ENCODE results near the gene WSCD2. TPM values are rescaled to one million over a fixed set of nuclear protein-coding genes. Genes with fewer than 3 reads are reported as not detected.

Gene WSCD2
- polyA plus RNA-seq, 3 donors from 2014 or later: not detected

DNA sequence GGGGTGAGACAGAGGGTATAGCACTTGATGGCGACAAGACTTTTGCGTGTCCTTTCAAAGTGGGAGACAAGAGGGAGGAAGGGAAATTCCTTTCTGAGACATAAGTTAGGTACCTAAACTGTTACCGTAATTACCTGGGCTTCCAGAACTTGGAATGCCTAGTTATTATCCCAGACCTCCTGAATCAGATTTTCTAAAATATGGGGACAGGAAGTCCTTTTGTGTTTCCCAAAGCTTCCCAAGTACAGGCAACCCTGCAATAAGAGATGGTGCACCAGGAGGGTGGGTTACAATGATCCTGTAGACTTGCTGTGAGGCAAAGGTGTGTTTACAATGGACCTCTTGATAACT is 126.1 kb downstream of the WSCD2 start:
- H3K9me3 Mint-ChIP-seq: peaks cover 2 to 12% (median 9%) of the 10 kb centered on the region in 6 donors
- peaks cover 7 to 9% of the 10 kb centered on the region in 2 donors for H3K4me1 Mint-ChIP-seq
- peaks cover 0 to 12% (median 10%) of the 10 kb centered on the region in 3 donors for H3K36me3 Mint-ChIP-seq
- DNase-seq: no peak
- H3K27me3 Mint-ChIP-seq (ENCODE audit: low read depth in 3 of 3): peaks cover 1 to 5% (median 3%) of the 10 kb centered on the region in 3 donors
- H3K4me3 Mint-ChIP-seq: no peak overlapping the region
- no peak overlapping the region for H3K27ac Mint-ChIP-seq

DNA sequence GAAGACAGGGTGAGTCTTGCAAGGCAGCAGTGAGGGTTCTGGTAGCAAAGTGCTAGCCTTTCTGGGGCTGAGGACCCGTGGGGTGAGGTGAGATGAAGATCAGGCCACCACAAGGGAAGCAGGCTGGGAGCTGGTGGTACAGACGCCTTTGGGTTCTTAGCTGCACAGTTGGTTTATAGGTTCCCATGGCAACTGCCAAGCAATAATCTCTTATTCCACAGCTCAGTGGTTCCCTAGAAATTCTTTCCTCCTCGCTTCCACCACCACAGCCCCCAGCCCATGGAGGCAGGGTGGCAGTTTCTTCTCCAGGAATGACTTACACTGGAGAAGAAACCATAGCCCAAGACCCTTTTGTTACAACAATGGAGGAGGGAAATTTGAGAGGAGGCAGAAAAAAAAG is 127.9 kb downstream of the WSCD2 start:
- Mint-ChIP-seq H3K4me3 (no peak overlapping the region), H3K36me3 (peaks cover 12 to 26% (median 23%) of the 10 kb centered on the region in 3 donors), H3K4me1 (peaks cover 7 to 8% of the 10 kb centered on the region in 2 donors), H3K27me3 (ENCODE audit: low read depth in 3 of 3) (peaks cover 3 to 5% (median 3%) of the 10 kb centered on the region in 3 donors), H3K9me3 (peaks cover 16 to 30% (median 25%) of the 10 kb centered on the region in 6 donors), H3K27ac (no peak overlapping the region)
- no peak for DNase-seq

DNA sequence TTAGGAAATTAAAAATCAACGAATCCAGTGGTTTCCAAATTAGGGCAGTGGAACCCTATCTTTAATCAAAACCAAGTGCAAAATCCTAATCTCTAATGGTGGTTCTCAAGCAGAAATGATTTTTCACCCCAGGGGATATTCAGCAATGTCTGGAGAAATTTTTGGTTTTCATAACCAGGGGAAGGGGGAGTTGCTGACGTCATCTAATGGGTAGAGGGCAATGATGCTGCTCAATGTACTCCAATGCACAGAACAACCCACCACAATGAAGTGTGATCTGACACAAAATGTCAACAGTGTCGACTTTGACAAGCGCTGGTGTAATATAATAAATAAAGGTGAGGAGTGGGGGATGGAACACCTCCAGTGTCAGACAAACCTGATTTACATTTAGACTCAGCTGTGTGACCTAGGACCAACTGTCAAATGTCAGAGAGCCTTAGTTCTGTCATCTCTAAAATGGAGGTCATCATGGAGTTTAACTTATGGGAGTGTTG is 128.6 kb downstream of the WSCD2 start:
- Mint-ChIP-seq H3K27me3 (ENCODE audit: low read depth in 3 of 3) (peaks cover 2 to 3% (median 3%) of the 10 kb centered on the region in 3 donors), H3K4me3 (no peak overlapping the region), H3K36me3 (peaks cover 12 to 27% (median 26%) of the 10 kb centered on the region in 3 donors), H3K4me1 (peaks cover 5 to 7% of the 10 kb centered on the region in 2 donors), H3K27ac (no peak overlapping the region), H3K9me3 (peaks cover 16 to 33% (median 28%) of the 10 kb centered on the region in 6 donors)
- no peak for DNase-seq

DNA sequence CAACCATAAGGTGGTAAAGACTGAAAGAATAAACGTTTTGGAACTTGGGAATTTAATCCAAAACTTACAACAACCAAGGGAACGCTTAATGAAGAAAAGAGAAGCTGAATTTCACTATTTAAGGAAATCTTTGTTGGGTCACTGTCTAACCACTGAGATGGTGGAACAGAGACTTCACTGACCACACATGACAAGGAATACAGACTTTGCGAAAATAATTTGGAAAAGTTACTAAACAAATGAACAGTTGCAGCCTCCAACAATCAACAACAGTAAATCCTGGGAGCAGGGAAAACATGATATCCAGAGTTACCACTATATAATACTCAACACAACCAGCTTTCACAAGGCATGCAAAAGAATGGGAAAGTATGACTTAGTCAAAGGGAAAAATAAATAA is 131.0 kb downstream of the WSCD2 start:
- no peak overlapping the region for H3K27ac Mint-ChIP-seq
- peaks cover 16 to 34% (median 28%) of the 10 kb centered on the region in 6 donors for H3K9me3 Mint-ChIP-seq
- no peak for DNase-seq
- H3K4me1 Mint-ChIP-seq: no peaks in the 10 kb centered on the region
- H3K27me3 Mint-ChIP-seq (ENCODE audit: low read depth in 3 of 3): peaks cover 2 to 3% (median 2%) of the 10 kb centered on the region in 3 donors
- no peak overlapping the region for H3K4me3 Mint-ChIP-seq
- peaks cover 12 to 31% (median 30%) of the 10 kb centered on the region in 3 donors for H3K36me3 Mint-ChIP-seq

DNA sequence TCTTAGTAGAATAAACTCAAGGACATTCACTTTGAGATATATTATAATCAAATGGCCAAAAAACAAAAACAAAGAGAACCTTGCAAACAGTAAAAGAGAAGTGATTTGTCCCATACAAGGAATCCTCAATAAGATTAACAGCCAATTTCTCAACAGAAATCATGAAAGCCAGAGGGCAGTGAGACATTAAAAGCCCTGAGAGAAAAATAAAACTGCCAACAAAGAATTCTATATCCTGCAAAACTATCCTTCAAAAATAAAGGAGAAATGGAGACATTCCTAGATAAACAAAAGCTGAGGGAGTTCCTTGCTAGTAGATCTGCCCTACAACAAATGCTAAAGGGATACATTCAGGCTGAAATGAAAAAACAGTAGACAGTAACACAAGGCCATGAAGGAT is 131.9 kb downstream of the WSCD2 start:
- no peaks in the 10 kb centered on the region for H3K4me1 Mint-ChIP-seq
- H3K27me3 Mint-ChIP-seq (ENCODE audit: low read depth in 3 of 3): peaks cover 2 to 3% (median 2%) of the 10 kb centered on the region in 3 donors
- H3K36me3 Mint-ChIP-seq: peaks cover 12 to 31% (median 30%) of the 10 kb centered on the region in 3 donors
- no peak overlapping the region for H3K27ac Mint-ChIP-seq
- H3K4me3 Mint-ChIP-seq: no peak overlapping the region
- peaks cover 16 to 34% (median 28%) of the 10 kb centered on the region in 6 donors for H3K9me3 Mint-ChIP-seq
- DNase-seq: no peak

DNA sequence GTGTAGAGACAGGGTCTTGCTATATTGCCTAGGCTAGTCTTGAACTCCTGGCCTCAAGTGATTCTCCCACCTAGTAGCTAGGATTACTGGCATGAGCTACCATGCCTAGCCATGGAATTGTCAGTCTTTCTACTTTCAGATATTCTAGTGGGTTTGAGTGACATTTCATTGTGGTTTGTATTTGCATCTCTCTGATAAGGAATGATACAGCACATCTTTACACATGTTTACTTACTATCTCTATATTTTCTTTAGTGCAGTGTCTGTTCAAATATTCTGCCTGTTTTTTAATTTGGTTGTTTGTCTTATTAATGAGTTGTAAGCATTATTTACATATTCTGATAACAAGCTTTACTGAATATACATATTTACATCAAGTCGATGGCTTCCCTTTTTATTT is 136.4 kb downstream of the WSCD2 start:
- Mint-ChIP-seq H3K27ac (no peak overlapping the region), H3K4me3 (no peak overlapping the region), H3K36me3 (peaks cover 12 to 19% (median 16%) of the 10 kb centered on the region in 3 donors), H3K4me1 (peaks cover 23 to 33% of the 10 kb centered on the region in 2 donors), H3K27me3 (ENCODE audit: low read depth in 3 of 3) (peaks cover 2 to 8% (median 4%) of the 10 kb centered on the region in 3 donors), H3K9me3 (peaks cover 12 to 22% (median 14%) of the 10 kb centered on the region in 6 donors)
- DNase-seq: no peak

DNA sequence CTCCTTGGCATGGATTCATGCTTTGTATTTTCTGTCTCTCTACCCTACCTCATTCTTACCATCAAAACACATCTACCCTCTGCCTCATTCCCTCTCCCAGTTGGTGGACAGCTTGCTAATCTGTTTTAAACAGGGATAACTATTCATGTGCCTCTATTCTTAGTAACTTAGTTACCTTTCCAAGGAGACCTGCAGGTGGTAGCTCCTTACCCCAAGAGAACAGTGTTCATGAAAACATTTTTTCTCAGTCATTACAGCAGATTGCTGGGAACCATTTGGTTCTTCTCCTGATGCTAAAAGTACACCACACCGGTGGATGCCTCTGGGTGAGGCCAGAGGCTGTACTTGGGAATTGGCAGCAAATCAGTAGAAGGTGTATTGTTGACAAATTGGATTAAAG is 137.0 kb downstream of the WSCD2 start:
- peaks cover 2 to 8% (median 4%) of the 10 kb centered on the region in 3 donors for H3K27me3 Mint-ChIP-seq (ENCODE audit: low read depth in 3 of 3)

DNA sequence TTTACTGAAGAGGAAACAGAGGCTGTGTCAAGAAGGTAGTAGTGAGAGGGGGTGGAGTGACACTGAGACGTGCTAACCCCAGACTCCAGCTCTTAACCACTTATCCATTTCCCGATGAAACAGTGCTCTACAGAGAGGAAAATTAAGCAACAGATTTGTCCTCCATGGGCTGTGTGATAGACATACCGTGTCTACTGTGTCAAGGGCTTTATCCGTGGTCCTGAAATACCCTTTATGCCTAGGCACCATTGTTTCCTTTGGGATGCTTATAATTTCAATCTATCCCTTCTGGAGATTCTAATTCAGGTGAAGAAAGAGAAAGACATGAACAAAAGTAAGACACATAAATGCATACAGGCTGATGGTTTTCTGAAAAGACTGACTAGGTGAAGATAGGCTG is 138.4 kb downstream of the WSCD2 start:
- peaks cover 2 to 4% (median 4%) of the 10 kb centered on the region in 3 donors for H3K27me3 Mint-ChIP-seq (ENCODE audit: low read depth in 3 of 3)
- no peak overlapping the region for H3K27ac Mint-ChIP-seq
- peaks cover 26 to 38% of the 10 kb centered on the region in 2 donors for H3K4me1 Mint-ChIP-seq
- DNase-seq: no peak
- H3K4me3 Mint-ChIP-seq: peak overlapping the region in 1 of 5 donors; percentile 9
- H3K9me3 Mint-ChIP-seq: peaks cover 0 to 4% (median 0%) of the 10 kb centered on the region in 6 donors
- H3K36me3 Mint-ChIP-seq: peaks cover 0 to 6% (median 5%) of the 10 kb centered on the region in 3 donors

More for the DNA sequence above, 137.0 kb downstream of the WSCD2 start:
- peaks cover 8 to 13% (median 9%) of the 10 kb centered on the region in 3 donors for H3K36me3 Mint-ChIP-seq
- no peak for DNase-seq
- no peak overlapping the region for H3K27ac Mint-ChIP-seq
- no peak overlapping the region for H3K4me3 Mint-ChIP-seq
- H3K4me1 Mint-ChIP-seq: peaks cover 26 to 33% of the 10 kb centered on the region in 2 donors
- peaks cover 5 to 16% (median 8%) of the 10 kb centered on the region in 6 donors for H3K9me3 Mint-ChIP-seq

DNA sequence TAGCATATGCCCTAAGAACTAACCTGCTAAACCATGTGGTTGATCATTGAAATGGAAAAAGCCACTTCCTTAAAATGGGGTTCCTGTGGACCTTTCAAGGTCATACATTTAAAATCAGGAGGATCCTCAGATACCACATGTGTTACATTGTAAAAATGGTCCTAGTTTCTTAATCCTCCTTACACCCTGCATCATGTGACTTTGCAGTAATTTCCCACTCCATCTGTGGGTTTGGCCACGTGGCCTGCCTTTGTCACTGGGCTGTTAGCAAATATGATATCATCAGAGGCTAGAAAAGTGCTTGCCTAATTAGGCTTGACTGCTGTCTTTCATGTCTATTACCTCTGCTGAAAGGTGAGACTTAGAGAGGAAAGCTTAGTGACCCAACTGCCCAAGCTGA is 139.3 kb downstream of the WSCD2 start:
- peak; percentile 10 to 26 (median 18) for DNase-seq
- H3K9me3 Mint-ChIP-seq: no peaks in the 10 kb centered on the region
- peaks cover 2 to 4% (median 4%) of the 10 kb centered on the region in 3 donors for H3K27me3 Mint-ChIP-seq (ENCODE audit: low read depth in 3 of 3)
- peaks cover 26 to 38% of the 10 kb centered on the region in 2 donors for H3K4me1 Mint-ChIP-seq
- peak overlapping the region in 1 of 5 donors; percentile 31 for H3K4me3 Mint-ChIP-seq
- H3K27ac Mint-ChIP-seq: no peak overlapping the region
- peaks cover 0 to 3% (median 1%) of the 10 kb centered on the region in 3 donors for H3K36me3 Mint-ChIP-seq

DNA sequence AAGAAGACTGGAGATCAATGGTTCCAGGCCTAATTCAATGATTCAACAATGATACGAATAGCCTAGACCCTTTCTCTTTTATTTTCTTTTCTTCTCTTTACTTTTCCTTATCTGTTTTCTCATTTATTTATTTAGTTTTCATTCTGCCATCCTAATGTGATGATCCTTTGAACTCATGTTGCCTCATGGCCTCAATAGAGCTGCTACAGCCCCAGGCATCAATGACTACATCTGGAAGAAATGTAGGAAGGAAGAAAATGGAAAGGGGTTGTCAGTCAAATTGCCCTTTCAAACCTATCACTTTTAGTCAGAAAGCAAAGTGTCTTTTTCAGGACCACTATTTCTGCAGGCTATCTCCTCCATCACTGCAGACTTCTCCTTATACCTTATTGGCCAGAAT is 140.1 kb downstream of the WSCD2 start:
- Mint-ChIP-seq H3K27ac (no peak overlapping the region), H3K4me1 (peaks cover 26 to 38% of the 10 kb centered on the region in 2 donors), H3K4me3 (peak overlapping the region in 2 of 5 donors; percentile 2 to 48), H3K27me3 (ENCODE audit: low read depth in 3 of 3) (peaks cover 2 to 4% (median 4%) of the 10 kb centered on the region in 3 donors), H3K36me3 (peaks cover 0 to 3% (median 0%) of the 10 kb centered on the region in 3 donors), H3K9me3 (no peaks in the 10 kb centered on the region)
- DNase-seq: no peak

DNA sequence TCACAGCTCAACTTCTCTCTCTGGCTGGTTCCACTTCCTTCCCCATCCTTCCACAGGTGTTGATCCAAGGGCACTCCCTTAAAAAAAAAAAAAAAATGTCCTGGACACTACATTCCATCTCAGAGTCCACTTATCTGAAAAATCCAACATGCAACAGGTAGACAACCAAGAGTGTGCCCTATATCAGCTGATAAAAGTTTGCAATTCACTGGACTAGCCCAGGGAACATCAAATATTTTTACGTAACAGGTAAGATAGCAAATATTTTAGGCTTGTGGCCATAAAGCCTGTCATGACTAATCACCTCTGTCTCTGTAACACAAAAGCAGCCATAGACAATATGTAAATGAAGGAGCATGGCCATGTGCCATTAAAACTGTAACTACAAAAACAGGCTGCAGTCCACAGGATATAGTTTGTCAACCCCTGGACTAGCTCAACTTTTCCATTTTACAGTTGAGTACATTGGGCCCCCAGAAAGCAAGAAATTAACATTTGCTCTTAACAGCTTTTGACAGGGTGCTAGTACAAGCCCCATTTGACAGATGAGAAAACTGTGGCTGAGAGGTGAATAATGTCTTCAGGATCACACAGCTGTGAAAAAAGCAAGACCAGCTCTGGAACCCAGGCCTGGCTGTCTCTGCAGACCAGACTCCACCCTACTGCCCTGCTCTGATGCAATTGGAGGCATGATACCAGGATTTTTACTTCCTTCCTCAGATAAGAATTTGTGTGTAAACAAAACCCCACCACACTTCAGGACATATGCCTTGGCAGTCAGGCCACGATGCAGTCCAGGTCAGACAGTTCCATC is 141.2 kb downstream of the WSCD2 start:
- Mint-ChIP-seq H3K9me3 (no peaks in the 10 kb centered on the region), H3K4me1 (peaks cover 26 to 38% of the 10 kb centered on the region in 2 donors), H3K36me3 (peaks cover 0 to 5% (median 0%) of the 10 kb centered on the region in 3 donors), H3K27me3 (ENCODE audit: low read depth in 3 of 3) (peaks cover 2 to 4% (median 2%) of the 10 kb centered on the region in 3 donors), H3K4me3 (no peak overlapping the region), H3K27ac (peak overlapping the region in 1 of 6 donors; percentile 32)
- no peak for DNase-seq

DNA sequence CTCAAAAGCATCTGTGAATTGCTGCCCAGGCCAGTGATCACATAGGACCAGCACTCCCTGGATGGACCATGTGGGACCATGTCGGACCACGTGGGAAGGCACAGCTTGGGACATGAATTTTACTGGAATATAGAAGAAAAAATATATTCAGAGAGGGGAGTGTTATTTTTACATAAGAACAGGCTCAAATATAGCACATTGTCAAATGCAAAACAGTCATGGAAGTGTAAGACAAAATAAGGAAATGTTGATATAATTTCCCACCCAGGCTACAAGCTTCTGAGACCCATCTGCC is 141.7 kb downstream of the WSCD2 start:
- DNase-seq: no peak
- Mint-ChIP-seq H3K4me3 (no peak overlapping the region), H3K27ac (peak overlapping the region in 1 of 6 donors; percentile 32), H3K27me3 (ENCODE audit: low read depth in 3 of 3) (peaks cover 2 to 4% (median 2%) of the 10 kb centered on the region in 3 donors), H3K9me3 (no peaks in the 10 kb centered on the region), H3K4me1 (peaks cover 26 to 38% of the 10 kb centered on the region in 2 donors), H3K36me3 (peaks cover 0 to 5% (median 0%) of the 10 kb centered on the region in 3 donors)

DNA sequence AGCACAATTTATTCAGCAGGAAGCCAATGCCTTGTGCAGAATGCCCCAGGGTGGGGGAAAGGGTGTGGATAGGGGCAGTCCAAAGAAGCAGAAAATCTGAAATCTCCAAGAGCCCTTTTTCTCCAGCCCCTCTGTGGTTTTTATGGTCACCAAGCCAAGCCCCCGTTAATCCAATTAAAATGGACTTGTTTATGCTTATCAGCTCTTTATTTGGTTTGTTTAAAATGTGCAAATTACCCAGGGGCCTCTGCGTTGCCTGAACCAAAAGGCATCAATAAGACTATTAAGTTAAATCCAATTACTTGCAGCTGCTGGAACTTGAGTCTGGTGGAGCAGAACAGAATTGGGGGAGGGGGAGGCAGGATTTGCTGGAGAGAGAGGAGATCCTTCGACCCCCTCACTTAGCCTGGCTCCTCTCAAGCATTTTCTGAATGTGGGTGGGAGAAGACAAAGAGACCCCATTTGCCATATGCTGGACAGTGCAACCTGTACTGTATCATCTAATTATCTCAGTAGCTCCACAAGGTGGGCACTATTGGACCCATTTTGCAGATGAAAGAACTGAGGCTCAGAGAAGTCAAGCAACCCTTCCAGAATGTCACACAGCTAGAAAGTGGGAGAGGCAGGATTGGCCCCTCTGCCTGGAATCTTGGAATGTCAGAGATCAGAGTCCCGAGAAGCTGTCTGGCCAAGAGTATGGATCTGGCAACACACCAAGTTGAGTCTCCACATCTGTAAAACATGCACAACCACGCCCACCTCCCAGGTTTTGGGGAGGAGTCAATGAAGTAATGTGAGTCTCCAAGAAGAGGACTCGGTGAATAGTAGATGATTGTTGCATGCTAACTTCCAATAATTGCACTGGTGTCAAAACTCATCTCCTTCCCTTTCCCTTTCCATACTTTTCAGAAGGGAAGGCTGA is 143.1 kb downstream of the WSCD2 start:
- no peak for DNase-seq
- no peak overlapping the region for H3K27ac Mint-ChIP-seq
- peaks cover 2 to 6% (median 2%) of the 10 kb centered on the region in 3 donors for H3K27me3 Mint-ChIP-seq (ENCODE audit: low read depth in 3 of 3)
- H3K4me1 Mint-ChIP-seq: peaks cover 27 to 32% of the 10 kb centered on the region in 2 donors
- no peaks in the 10 kb centered on the region for H3K9me3 Mint-ChIP-seq
- H3K4me3 Mint-ChIP-seq: no peak overlapping the region
- peaks cover 0 to 5% (median 0%) of the 10 kb centered on the region in 3 donors for H3K36me3 Mint-ChIP-seq

All from immature natural killer cell (primary cell).